Head of caudate nucleus (tissue), 42 donors: ENCODE results near the gene GPC5.
"Not testable (repeated sequence)": the region's sequence is repeated elsewhere in the genome, so short reads cannot be mapped to it uniquely, and the experiment has no call there.

ENCODE experiments used
- DNase-seq, 42 donors: peaks; one replicate each; pipeline versions ENCODE4 v3.0.0 to v3.0.0-alpha.2; 2020 to 2021; ENCODE audit warnings: mixed read lengths in 7 of 42
- intact Hi-C: fragments of 100-400 bp; cut with DNase I; formaldehyde crosslinking; loops from one replicate; pipeline ENCODE4 v1.15.0; 2022

GPC5 gene

DNA sequence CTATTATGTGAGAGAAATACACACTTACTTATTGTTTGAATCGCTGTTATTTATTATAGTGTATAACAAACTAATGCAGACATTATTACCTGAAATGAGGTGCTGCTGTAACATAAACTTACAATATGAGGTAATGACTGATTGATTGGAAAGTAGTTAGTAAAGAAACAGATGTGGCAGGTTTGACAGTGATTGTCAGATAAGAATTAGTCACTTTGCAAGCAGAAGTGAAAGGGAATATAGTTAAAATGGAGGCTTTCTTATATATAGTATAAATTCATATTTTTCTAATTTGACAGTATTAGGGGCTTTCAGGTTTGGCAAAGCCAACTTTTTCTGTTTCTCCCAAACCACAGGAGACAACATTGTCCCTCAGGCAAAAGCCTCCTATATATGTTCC lies 30.3 kb upstream of the GPC5 start:
- DNase-seq = no peak
- intact Hi-C loops = no loop called here

DNA sequence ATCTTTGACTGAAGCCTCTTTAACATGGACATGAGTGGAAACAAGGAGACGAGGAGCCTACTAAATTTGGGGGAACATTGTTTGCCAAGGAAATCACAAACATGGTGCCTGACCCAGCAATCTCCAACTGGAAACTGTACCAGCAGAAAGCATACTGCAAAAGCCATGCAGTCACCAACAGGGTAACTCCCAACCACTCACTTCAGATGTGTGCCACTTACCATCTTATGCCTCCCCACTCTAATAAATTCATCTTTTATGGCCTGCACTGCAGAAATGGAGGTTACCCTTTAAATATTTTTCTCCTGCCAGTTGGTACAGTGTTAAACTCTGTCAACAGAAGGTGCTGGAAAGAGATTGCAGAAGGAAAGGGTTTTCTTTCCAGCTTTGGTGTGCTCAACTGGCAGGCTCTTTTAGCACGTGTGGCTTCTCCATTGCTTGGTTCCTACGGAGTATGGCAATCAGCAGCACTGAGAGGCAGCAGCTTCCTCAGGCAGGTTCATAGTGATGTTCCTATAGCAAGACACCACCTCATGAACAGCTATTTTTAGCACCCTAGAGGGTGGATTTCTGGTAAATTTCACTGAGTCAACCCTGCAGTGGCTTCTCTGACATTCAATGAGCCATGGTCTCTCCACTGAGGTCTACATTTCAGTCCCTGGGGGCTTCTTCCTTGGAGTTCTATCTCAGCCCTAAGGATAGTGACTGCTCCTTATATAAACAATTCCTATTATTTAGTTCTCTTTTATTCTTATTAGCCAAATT lies 29.6 kb upstream of the GPC5 start:
- peak in 19 of 42 donors; percentile 5 to 52 (median 18) for DNase-seq
- intact Hi-C loops = no loop called here

DNA sequence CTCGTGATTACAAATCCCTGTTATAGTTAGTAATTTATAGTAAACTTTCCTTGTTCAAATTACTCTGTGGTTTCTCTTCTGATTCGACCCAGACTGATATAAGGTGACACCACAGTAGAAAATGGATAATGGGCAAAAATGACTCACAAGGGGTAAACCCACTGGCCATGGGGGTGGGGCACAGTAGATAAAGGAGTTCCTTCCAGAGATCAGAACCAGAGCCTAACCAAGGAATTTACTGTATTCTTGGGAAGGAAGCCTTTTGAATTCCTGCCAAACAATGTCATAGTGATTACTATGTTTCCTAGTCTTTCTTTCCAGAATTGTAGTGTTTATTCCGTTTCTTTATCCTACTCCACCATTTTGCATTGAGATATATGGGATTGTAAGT lies 29.0 kb upstream of the GPC5 start:
- intact Hi-C loops = no loop called here
- DNase-seq = no peak

GRCh38 chr13:91370501-91370900 lies 27.9 kb upstream of the GPC5 start:
- DNase-seq = no peak
- intact Hi-C loops = loop anchor here (10.0 kb wide), 1 partner anchor 354 kb away; no protein-coding TSS in a partner anchor

DNA sequence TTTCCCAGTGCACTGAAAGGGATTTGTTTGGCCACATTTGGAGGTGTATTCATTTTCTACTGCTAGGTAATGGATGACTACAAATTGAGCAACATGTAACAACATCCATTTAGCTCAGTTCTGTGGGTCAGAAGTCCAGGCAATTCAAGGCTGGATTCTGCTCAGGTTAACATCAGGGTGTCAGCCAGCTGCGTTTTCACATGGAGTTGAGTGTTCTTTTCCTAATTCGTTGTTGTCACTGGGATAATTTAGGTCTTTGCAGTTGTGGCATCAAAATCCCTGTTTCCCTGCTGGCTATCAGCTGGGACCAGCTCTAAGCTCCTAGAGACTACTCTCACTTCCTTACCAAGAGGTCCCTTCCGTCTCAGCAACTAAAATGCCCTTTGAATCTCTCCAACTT lies 25.5 kb upstream of the GPC5 start:
- no peak for DNase-seq
- intact Hi-C loops = loop anchor here (10.0 kb wide), 1 partner anchor 352 kb away; no protein-coding TSS in a partner anchor

GRCh38 chr13:91375116-91375729 lies 23.2 kb upstream of the GPC5 start:
- intact Hi-C loops = loop anchor here (10.0 kb wide), 1 partner anchor 350 kb away; no protein-coding TSS in a partner anchor
- DNase-seq = peak in 9 of 42 donors; percentile 4 to 50 (median 15)

- intact Hi-C loops = no loop called here
- DNase-seq = peak in 28 of 42 donors; percentile 15 to 75 (median 46)
These were observed 17.1 kb upstream of the GPC5 start for GRCh38 chr13:91381371-91381770.

GRCh38 chr13:91383836-91384235 lies 14.6 kb upstream of the GPC5 start:
- intact Hi-C loops = no loop called here
- DNase-seq = no peak

DNA sequence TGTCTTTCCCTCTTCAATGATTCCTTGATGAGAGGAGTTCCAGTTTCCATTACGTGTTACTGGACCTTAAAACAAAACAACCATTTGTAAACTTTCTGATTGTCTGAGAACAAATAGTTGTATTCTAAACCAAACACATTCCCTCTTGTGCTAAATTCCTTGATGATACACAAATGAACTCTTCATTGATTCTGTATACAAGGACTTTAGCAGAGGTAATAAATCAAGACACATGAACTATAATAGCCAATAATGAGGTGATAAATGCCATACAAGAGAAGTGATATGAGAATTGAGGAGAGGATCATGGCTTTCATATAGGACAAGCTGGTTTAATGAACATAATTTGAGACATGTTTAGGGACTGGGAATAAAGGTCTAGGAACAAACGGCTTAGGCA lies 13.5 kb upstream of the GPC5 start:
- intact Hi-C loops = no loop called here
- no peak for DNase-seq

- DNase-seq = no peak
- intact Hi-C loops = no loop called here
These were observed 9.2 kb upstream of the GPC5 start for GRCh38 chr13:91389186-91389585.

DNA sequence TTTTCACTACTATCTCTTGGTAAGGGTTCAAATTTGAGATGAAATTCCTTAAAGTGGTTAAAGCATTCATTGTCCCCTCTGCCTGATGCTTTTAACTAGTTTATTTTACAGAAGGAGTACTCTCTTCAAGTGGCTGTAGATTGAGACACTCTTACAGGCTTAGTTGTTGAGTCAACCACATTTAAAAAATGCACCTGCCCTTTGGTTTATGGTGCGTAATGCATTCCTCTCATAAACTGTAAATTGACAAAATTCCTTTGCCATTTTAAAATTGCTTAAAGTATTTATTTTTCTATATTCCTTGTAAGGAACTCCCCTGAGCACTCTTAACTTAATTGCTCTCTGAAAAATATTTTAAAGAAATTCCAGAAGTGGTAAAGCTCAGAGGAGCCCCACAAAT lies 826 bp upstream of the GPC5 start:
- intact Hi-C loops = no loop called here
- no peak for DNase-seq

GRCh38 chr13:91399189-91400062 lies 1.0 kb downstream of the GPC5 start:
- DNase-seq = peak in 39 of 42 donors; percentile 5 to 60 (median 31)
- intact Hi-C loops = no loop called here

- intact Hi-C loops = no loop called here
- peak in 3 of 42 donors; percentile 3 to 10 (median 4) for DNase-seq
These were observed 1.6 kb downstream of the GPC5 start for GRCh38 chr13:91400063-91400399.

DNA sequence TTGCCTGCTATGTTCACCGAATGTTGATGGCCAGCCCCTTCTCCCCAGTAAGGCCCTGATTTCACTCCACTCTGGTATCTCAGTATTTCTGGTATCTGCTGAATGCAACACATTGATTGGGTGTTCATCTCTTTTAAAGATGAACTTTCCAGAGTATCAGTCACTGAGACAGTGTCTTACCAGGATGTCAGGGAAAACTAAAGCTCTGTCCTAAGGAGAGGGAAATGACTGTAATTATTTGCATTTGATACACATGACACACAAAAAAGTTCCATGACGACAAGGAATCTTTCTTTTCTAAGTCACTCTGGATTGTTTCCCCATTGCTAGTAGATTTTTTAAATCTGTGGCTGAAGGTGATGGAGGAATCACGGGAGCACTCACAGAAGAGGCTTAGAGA lies 2.2 kb downstream of the GPC5 start:
- intact Hi-C loops = no loop called here
- peak in 1 of 42 donors; percentile 10 for DNase-seq

DNA sequence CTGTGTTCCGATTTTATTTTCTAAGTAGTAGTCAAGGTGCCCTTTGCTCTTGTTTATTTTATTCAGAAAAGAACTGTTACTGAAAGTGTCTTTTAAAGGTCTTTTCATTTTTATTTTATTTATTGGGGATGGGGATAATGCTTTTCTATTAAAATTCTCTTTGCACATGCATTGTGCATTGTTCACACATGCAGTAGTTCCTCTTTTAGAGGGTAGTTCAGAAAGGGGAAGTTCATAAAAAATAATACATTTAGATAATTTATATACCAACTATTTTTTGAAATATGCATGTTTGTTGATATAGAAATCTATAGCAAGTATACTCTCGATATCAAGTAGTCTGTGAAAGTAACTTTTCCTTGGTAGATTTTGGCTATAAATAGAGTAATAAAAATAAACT lies 3.5 kb downstream of the GPC5 start:
- no peak for DNase-seq
- intact Hi-C loops = no loop called here

DNA sequence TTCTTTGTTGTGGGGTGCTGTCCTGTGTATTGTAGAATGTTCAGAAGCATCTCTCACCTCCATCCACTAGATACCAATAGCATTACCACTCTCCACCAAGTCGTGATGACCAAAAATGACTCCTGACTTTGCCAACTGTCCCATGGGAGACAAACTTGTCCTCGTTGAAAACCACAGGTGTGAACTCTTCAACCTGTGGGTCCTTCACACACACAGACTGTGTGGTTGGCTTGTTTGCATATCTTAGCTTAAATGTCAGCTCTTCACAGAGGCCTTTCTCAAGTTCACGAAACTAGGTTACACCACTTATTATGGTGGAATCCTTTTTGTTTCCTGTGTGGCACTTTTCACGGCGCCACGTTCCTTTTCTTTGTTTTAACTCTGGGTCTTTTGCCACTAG lies 6.8 kb downstream of the GPC5 start:
- intact Hi-C loops = no loop called here
- no peak for DNase-seq

DNA sequence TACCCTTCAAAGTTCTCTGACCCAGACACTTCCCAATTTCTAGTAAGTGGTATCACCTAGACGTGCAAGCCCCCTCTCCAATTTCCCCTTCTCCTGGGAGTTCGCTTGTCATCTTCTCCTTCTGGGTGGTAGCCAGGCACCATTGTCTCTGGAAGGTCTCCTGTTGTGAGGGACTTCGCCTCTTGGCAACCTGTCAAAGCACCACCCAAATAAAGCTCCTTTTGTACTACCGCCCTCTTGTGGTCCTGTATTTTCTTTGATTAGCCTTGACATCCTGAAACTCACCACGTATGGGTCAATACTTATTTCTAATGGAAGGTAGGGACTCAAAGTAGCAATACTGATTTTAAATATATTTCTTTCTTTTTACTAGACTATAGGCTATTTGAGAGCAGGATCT lies 8.2 kb downstream of the GPC5 start:
- intact Hi-C loops = no loop called here
- peak in 11 of 42 donors; percentile 7 to 60 (median 18) for DNase-seq

- no peak for DNase-seq
- intact Hi-C loops = no loop called here
These were observed 10.6 kb downstream of the GPC5 start for GRCh38 chr13:91408971-91409370.

DNA sequence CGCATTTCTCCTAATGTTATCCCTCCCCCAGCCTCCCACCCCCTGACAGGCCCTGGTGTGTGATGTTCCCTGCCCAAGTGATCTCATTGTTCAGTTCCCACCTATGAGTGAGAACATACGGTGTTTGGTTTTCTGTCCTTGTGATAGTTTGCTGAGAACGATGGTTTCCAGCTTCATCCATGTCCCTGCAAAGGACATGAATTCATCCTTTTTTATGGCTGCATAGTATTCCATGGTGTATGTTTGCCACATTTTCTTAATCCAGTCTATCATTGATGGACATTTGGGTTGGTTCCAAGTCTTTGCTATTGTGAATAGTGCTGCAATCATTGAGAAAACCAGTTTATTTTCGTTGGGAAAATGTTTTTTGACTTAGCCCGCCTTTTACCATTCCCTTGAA lies 18.2 kb downstream of the GPC5 start:
- intact Hi-C loops = not testable (repeated sequence)

More for the DNA sequence above, 18.2 kb downstream of the GPC5 start:
- not testable (repeated sequence) for DNase-seq
